ENCODE results near the gene RETSAT.

DNA sequence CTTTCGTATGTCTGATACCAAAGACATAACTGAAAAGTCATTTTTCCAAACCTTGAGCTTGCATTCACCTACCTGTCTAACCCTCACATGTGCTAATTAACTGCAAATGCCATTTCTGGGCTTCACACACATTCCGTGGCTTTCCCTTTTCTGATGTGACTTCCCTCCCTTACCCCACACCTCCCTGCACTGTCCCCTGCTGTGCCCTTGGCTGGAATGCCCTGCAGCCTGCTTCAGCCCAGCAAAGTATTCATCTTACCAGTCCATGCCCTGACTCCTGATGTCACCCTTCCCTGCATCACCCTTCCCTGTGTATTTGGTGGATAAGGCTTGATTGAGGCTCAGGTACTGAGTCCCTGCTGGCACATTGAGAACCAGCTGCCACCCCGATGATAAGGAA is 12.2 kb downstream of the RETSAT start:
- TF ChIP-seq, protein P1, sequence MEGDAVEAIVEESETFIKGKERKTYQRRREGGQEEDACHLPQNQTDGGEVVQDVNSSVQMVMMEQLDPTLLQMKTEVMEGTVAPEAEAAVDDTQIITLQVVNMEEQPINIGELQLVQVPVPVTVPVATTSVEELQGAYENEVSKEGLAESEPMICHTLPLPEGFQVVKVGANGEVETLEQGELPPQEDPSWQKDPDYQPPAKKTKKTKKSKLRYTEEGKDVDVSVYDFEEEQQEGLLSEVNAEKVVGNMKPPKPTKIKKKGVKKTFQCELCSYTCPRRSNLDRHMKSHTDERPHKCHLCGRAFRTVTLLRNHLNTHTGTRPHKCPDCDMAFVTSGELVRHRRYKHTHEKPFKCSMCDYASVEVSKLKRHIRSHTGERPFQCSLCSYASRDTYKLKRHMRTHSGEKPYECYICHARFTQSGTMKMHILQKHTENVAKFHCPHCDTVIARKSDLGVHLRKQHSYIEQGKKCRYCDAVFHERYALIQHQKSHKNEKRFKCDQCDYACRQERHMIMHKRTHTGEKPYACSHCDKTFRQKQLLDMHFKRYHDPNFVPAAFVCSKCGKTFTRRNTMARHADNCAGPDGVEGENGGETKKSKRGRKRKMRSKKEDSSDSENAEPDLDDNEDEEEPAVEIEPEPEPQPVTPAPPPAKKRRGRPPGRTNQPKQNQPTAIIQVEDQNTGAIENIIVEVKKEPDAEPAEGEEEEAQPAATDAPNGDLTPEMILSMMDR (IDR thresholded peaks at IDR 0.05; ENCODE audit: insufficient read depth, low read length, poor library complexity, severe bottlenecking), result no peak
- no peak for TF ChIP-seq EZH2phosphoT487 (conservative IDR thresholded peaks at IDR 0.05; ENCODE audit: low read length)

All from SU-DHL-6 (cell line).